HepG2 (cell line): Measurements from ENCODE around the gene HOXD4. TPM values are rescaled to one million over a fixed set of nuclear protein-coding genes. Genes with fewer than 3 reads are reported as not detected.

Source experiments
- FOSL1 ChIP-seq: sonication (generic); formaldehyde crosslinking; IDR thresholded peaks from 2 replicates; pipeline ENCODE4 v1.9.0; 2021; ENCODE audit warnings: missing genetic modification reagents, borderline replicate concordance
- GMEB2 ChIP-seq: IDR thresholded peaks from 2 replicates; pipeline ENCODE4 v1.6.1; 2016; ENCODE audit warnings: missing biosample characterization, missing genetic modification reagents, low read depth
- HNRNPUL1 ChIP-seq: fragments of 200-400 bp; formaldehyde crosslinking; IDR thresholded peaks from 2 replicates; pipeline ENCODE4 v1.6.1; 2017; ENCODE audit warnings: low read depth, mild to moderate bottlenecking, low read length, moderate library complexity
- IKZF4 ChIP-seq: sonication (generic); formaldehyde crosslinking; IDR thresholded peaks from 2 replicates; pipeline ENCODE4 v1.5.1; 2020; ENCODE audit warnings: borderline replicate concordance, mild to moderate bottlenecking, low read depth, missing genetic modification reagents; ENCODE audit errors: not compliant biosample characterization
- IRF2 ChIP-seq: IDR thresholded peaks from 2 replicates; pipeline ENCODE4 v1.6.1; 2018; ENCODE audit warnings: missing genetic modification reagents, missing compliant biosample characterization
- MAFG ChIP-seq: sonication (generic); formaldehyde crosslinking; IDR thresholded peaks from 2 replicates; pipeline ENCODE4 v1.5.1; 2020; ENCODE audit warnings: mild to moderate bottlenecking, missing genetic modification reagents
- MIER3 ChIP-seq: IDR thresholded peaks from 2 replicates; pipeline ENCODE4 v1.6.1; 2016; ENCODE audit warnings: missing compliant biosample characterization, borderline replicate concordance
- MZF1 ChIP-seq: sonication (generic); formaldehyde crosslinking; IDR thresholded peaks from 2 replicates; pipeline ENCODE4 v1.8.1; 2023; ENCODE audit warnings: mild to moderate bottlenecking, missing genetic modification reagents, borderline replicate concordance
- RFXAP ChIP-seq: sonication (generic); formaldehyde crosslinking; IDR thresholded peaks from 2 replicates; pipeline ENCODE4 v1.4.0; 2020; ENCODE audit warnings: missing genetic modification reagents, borderline replicate concordance
- ZNF333 ChIP-seq: sonication (generic); formaldehyde crosslinking; IDR thresholded peaks from 2 replicates; pipeline ENCODE4 v1.4.0; 2020; ENCODE audit warnings: mild to moderate bottlenecking, missing genetic modification reagents, borderline replicate concordance
- ZNF572 ChIP-seq: sonication (generic); formaldehyde crosslinking; IDR thresholded peaks from 2 replicates; pipeline ENCODE4 v1.5.1; 2020; ENCODE audit warnings: mild to moderate bottlenecking, missing genetic modification reagents
- ZNF713 ChIP-seq: sonication (generic); formaldehyde crosslinking; IDR thresholded peaks from 2 replicates; pipeline ENCODE4 v1.4.0; 2020; ENCODE audit warnings: mild to moderate bottlenecking, missing genetic modification reagents
- ZNF772 ChIP-seq: sonication (generic); formaldehyde crosslinking; IDR thresholded peaks from 2 replicates; pipeline ENCODE4 v1.5.0; 2020; ENCODE audit warnings: mild to moderate bottlenecking, missing genetic modification reagents
- ZSCAN20 ChIP-seq: sonication (generic); formaldehyde crosslinking; IDR thresholded peaks from 2 replicates; pipeline ENCODE4 v1.4.0; 2020; ENCODE audit warnings: missing genetic modification reagents, mild to moderate bottlenecking, borderline replicate concordance
- polyA plus RNA-seq, 8 experiments: library from polyadenylated mRNA; depleted of rRNA in 3 of 8; stranded (reverse) in 7 of 8; unstranded in 1 of 8; fragments of >200 nt; fragmentation: Illumina TruSeq in 4 of 8; extraction: Trizol in 4 of 8; gene quantifications; 2 replicates each; pipeline versions ENCODE4 v1.2.1 to v1.2.3, GENCODE V29; 2011 to 2016; ENCODE audit warnings: low read depth in 4 of 8, missing spikeins in 1 of 8, mixed read lengths in 1 of 8; ENCODE audit not compliant: insufficient read depth in 1 of 8
- total RNA-seq, 5 experiments: library from RNA; depleted of rRNA; stranded (reverse); fragments of >200 nt; fragmentation: Illumina TruSeq; extraction: Trizol; gene quantifications; 2 replicates each; pipeline ENCODE4 v1.2.3, GENCODE V29; 2016; ENCODE audit warnings: low read depth in 1 of 5
- TF ChIP-seq, protein P1 (sequence below), 2 experiments: sonication (generic) in 1 of 2; formaldehyde crosslinking in 1 of 2; IDR thresholded peaks; 2 replicates each; pipeline versions ENCODE4 v1.4.0 to v1.6.1; 2016 to 2020; ENCODE audit warnings: borderline replicate concordance in 1 of 2, low read depth in 1 of 2, mild to moderate bottlenecking in 1 of 2, missing genetic modification reagents in 1 of 2
- TF ChIP-seq, protein P2 (sequence below): sonication (generic); formaldehyde crosslinking; IDR thresholded peaks from 2 replicates; pipeline ENCODE4 v1.5.1; 2020; ENCODE audit warnings: missing genetic modification reagents, mild to moderate bottlenecking, borderline replicate concordance
- TF ChIP-seq, protein P3 (sequence below): sonication (generic); formaldehyde crosslinking; IDR thresholded peaks from 2 replicates; pipeline ENCODE4 v1.8.1; 2022; ENCODE audit warnings: mild to moderate bottlenecking, missing genetic modification reagents
- TF ChIP-seq, protein P4 (sequence below): sonication (generic); formaldehyde crosslinking; IDR thresholded peaks from 2 replicates; pipeline ENCODE4 v1.4.0; 2020; ENCODE audit warnings: missing genetic modification reagents

The HOXD4 gene
- total and polyA plus RNA-seq, 2 of the 13 experiments (the other 11 are each of a cell fraction or from before 2014, with no cell fraction given), result not detected

DNA sequence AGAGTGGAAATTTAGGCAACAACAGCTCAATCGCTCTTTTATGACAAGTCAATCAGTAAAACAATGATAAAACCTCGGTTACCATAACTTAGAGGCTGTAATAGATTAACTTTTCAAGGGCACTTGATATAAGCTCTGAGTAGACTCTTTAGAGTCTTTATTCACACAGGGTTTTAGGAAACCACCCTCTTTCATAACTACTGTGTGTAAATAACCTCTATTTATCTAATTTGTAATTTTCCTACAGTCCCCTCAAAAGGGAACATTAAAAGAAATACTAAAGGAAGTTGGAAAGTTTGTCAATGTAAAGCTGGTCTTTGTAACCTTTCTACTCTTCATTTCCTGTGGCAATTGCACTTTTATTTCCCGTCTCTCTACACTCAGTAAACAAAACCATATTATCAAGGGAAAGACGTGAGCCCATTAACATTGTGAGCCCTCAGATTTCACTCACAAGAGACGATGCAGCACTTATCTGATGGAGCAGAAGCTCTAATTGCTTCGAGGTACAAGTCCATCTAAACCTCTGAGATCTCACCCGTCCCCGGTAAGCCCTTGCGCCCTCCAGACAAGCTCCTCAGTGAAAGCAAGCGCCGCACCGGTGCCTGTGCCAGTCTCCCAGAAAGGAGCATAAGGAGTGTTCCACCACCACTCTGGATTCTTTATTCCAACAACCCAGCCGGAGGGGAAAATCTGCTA is 36.0 kb downstream of the HOXD4 start (continued):
- TF ChIP-seq FOSL1 (CRISPR knock-in tag), result no peak
- TF ChIP-seq IRF2, result no peak
- TF ChIP-seq ZNF333 (CRISPR knock-in tag), result no peak
- TF ChIP-seq, protein P1, sequence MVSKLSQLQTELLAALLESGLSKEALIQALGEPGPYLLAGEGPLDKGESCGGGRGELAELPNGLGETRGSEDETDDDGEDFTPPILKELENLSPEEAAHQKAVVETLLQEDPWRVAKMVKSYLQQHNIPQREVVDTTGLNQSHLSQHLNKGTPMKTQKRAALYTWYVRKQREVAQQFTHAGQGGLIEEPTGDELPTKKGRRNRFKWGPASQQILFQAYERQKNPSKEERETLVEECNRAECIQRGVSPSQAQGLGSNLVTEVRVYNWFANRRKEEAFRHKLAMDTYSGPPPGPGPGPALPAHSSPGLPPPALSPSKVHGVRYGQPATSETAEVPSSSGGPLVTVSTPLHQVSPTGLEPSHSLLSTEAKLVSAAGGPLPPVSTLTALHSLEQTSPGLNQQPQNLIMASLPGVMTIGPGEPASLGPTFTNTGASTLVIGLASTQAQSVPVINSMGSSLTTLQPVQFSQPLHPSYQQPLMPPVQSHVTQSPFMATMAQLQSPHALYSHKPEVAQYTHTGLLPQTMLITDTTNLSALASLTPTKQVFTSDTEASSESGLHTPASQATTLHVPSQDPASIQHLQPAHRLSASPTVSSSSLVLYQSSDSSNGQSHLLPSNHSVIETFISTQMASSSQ (IDR thresholded peaks at IDR 0.05; ENCODE audit: low read depth), result peak; percentile 92
- TF ChIP-seq, protein P1 (CRISPR knock-in tag; IDR thresholded peaks at IDR 0.05; ENCODE audit: borderline replicate concordance), result peak; percentile 97; the same call in 1 of the 2 replicates
- TF ChIP-seq, protein P2, sequence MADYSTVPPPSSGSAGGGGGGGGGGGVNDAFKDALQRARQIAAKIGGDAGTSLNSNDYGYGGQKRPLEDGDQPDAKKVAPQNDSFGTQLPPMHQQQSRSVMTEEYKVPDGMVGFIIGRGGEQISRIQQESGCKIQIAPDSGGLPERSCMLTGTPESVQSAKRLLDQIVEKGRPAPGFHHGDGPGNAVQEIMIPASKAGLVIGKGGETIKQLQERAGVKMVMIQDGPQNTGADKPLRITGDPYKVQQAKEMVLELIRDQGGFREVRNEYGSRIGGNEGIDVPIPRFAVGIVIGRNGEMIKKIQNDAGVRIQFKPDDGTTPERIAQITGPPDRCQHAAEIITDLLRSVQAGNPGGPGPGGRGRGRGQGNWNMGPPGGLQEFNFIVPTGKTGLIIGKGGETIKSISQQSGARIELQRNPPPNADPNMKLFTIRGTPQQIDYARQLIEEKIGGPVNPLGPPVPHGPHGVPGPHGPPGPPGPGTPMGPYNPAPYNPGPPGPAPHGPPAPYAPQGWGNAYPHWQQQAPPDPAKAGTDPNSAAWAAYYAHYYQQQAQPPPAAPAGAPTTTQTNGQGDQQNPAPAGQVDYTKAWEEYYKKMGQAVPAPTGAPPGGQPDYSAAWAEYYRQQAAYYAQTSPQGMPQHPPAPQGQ (CRISPR knock-in tag), result no peak
- TF ChIP-seq, protein P3, sequence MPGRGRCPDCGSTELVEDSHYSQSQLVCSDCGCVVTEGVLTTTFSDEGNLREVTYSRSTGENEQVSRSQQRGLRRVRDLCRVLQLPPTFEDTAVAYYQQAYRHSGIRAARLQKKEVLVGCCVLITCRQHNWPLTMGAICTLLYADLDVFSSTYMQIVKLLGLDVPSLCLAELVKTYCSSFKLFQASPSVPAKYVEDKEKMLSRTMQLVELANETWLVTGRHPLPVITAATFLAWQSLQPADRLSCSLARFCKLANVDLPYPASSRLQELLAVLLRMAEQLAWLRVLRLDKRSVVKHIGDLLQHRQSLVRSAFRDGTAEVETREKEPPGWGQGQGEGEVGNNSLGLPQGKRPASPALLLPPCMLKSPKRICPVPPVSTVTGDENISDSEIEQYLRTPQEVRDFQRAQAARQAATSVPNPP (CRISPR knock-in tag), result no peak
- TF ChIP-seq ZNF572, result no peak
- no peak for TF ChIP-seq GMEB2
- TF ChIP-seq MZF1 (CRISPR knock-in tag), result no peak
- no peak for TF ChIP-seq ZNF772 (CRISPR knock-in tag)
- no peak for TF ChIP-seq ZNF713 (CRISPR knock-in tag)
- TF ChIP-seq ZSCAN20 (CRISPR knock-in tag), result no peak
- TF ChIP-seq IKZF4 (CRISPR knock-in tag), result no peak
- no peak for TF ChIP-seq RFXAP (CRISPR knock-in tag)
- TF ChIP-seq HNRNPUL1, result 0 out of 2 replicates have a peak, but pooled peaks have one; percentile 47
- peak; percentile 62; the same call in 1 of the 2 replicates for TF ChIP-seq MIER3 (CRISPR knock-in tag)
- TF ChIP-seq, protein P4, sequence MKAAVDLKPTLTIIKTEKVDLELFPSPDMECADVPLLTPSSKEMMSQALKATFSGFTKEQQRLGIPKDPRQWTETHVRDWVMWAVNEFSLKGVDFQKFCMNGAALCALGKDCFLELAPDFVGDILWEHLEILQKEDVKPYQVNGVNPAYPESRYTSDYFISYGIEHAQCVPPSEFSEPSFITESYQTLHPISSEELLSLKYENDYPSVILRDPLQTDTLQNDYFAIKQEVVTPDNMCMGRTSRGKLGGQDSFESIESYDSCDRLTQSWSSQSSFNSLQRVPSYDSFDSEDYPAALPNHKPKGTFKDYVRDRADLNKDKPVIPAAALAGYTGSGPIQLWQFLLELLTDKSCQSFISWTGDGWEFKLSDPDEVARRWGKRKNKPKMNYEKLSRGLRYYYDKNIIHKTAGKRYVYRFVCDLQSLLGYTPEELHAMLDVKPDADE, result no peak
- no peak for TF ChIP-seq MAFG (CRISPR knock-in tag)
